SK-N-MC (cell line): ENCODE data around the gene ADISSP.

Experiments
- DNase-seq: peaks from one replicate; pipeline ENCODE4 v3.0.0-alpha.2; 2011; ENCODE audit warnings: low read depth, low spot score
- H3K27ac ChIP-seq: fragments of 200-600 bp; sonication (generic); 2 replicates; pipeline ENCODE4 v1.5.1; 2016; ENCODE audit warnings: mixed run types
- H3K36me3 ChIP-seq: fragments of 200-600 bp; sonication (generic); 2 replicates; pipeline ENCODE4 v1.6.1; 2017; ENCODE audit warnings: antibody characterized with exemption, low read length, mixed read lengths; ENCODE audit not compliant: insufficient read depth
- H3K4me3 ChIP-seq: fragments of 200-600 bp; sonication (generic); 2 replicates; pipeline ENCODE4 v1.5.1; 2016
- H3K9ac ChIP-seq: fragments of 200-600 bp; sonication (generic); 2 replicates; pipeline ENCODE4 v1.8.0; 2017; ENCODE audit warnings: mixed run types, mixed read lengths; ENCODE audit not compliant: insufficient read length
- H3K9me3 ChIP-seq: fragments of 200-600 bp; sonication (generic); 2 replicates; pipeline ENCODE4 v1.6.1; 2017; ENCODE audit warnings: low read depth, mild to moderate bottlenecking, antibody characterized with exemption, low read length, moderate library complexity, mixed read lengths
- EZH2 ChIP-seq: fragments of 200-600 bp; sonication (generic); IDR thresholded peaks from one replicate; pipeline ENCODE4 v1.6.1; 2017; ENCODE audit warnings: antibody characterized with exemption
- FOXP2 ChIP-seq: optimal IDR thresholded peaks from 2 replicates; pipeline ENCODE3; 2011; ENCODE audit warnings: mild to moderate bottlenecking, moderate library complexity; ENCODE audit not compliant: insufficient read depth; ENCODE audit errors: extremely low read length, control extremely low read depth
- POLR2AphosphoS5 ChIP-seq: IDR thresholded peaks from 2 replicates; pipeline ENCODE4 v1.6.1; 2012; ENCODE audit warnings: mild to moderate bottlenecking, low read depth, low read length, borderline replicate concordance

The ADISSP gene

GRCh38 chr20:3811467-3812258 lies 44.1 kb upstream of the ADISSP start:
- H3K4me3 ChIP-seq, result peak overlapping the region; percentile 77
- TF ChIP-seq FOXP2, result no peak
- peak; percentile 85 for TF ChIP-seq POLR2AphosphoS5
- no peak for TF ChIP-seq EZH2
- no peaks in the 10 kb centered on the region for H3K9me3 ChIP-seq
- H3K27ac ChIP-seq, result peak overlapping the region; percentile 100
- no peaks in the 10 kb centered on the region for H3K36me3 ChIP-seq
- peak; percentile 94 for DNase-seq
- peak overlapping the region; percentile 77 for H3K9ac ChIP-seq

DNA sequence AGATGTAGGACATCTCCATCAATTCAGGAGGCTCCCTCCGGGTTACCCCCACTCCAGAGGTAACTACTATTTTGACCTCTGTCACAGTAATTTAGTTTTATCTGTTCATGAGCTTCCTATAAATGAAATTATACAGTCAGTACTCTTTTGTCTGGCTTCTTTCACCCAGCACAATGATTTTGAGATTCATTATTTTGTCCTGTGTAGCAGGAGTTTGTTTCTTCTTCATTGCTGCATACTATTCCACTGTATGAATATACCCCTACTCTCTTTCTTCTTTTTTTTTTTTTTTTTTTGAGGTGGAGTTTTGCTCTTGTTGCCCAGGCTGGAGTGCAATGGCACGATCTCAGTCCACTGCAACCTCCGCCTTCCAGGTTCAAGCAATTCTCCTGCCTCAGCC lies 41.0 kb upstream of the ADISSP start:
- Histone ChIP-seq H3K9ac (peak overlapping the region; percentile 71), H3K4me3 (peak overlapping the region; percentile 73), H3K9me3 (no peaks in the 10 kb centered on the region), H3K36me3 (peaks cover 29% of the 10 kb centered on the region), H3K27ac (peak overlapping the region; percentile 100)
- no peak for DNase-seq
- TF ChIP-seq POLR2AphosphoS5, result no peak
- no peak for TF ChIP-seq FOXP2
- TF ChIP-seq EZH2, result no peak

GRCh38 chr20:3804781-3805180 lies 37.2 kb upstream of the ADISSP start:
- H3K36me3 ChIP-seq, result peaks cover 67% of the 10 kb centered on the region

DNA sequence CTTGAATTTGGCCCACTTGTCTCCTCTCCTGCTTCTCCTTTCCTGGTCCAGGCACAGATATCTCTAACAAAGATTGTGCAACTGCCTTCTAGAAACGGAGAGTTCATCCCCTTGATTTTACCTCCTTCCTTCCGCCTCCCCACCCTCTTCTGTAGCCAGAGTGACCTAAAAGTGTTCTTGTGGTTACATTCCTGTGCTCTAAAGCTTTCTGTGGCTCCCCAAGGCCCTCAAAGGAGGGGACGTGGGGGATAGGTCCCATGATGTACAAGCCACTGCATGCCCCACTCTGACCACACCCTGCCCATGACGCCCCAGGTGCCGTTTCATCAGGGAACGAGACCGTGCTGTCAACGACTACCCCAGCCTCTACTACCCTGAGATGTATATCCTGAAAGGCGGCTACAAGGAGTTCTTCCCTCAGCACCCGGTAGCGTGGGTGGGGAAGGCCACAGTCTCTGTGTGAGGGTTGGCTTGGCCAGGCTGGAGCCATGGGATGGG lies 36.8 kb upstream of the ADISSP start:
- H3K36me3 ChIP-seq, result peaks cover 70% of the 10 kb centered on the region
- TF ChIP-seq EZH2 (no peak), FOXP2 (no peak), POLR2AphosphoS5 (no peak)
- peak overlapping the region; percentile 50 for H3K27ac ChIP-seq
- no peak for DNase-seq
- H3K9me3 ChIP-seq, result no peaks in the 10 kb centered on the region
- no peak overlapping the region for H3K4me3 ChIP-seq
- no peak overlapping the region for H3K9ac ChIP-seq

More at GRCh38 chr20:3804781-3805180, 37.2 kb upstream of the ADISSP start:
- TF ChIP-seq EZH2 (no peak), FOXP2 (no peak), POLR2AphosphoS5 (no peak)
- no peak for DNase-seq
- peak overlapping the region; percentile 100 for H3K27ac ChIP-seq
- H3K9me3 ChIP-seq, result no peaks in the 10 kb centered on the region
- H3K4me3 ChIP-seq, result no peak overlapping the region
- no peak overlapping the region for H3K9ac ChIP-seq

- DNase-seq, result no peak
- TF ChIP-seq EZH2 (no peak), FOXP2 (no peak), POLR2AphosphoS5 (no peak)
- peak overlapping the region; percentile 50 for H3K27ac ChIP-seq
- H3K9me3 ChIP-seq, result no peaks in the 10 kb centered on the region
- no peak overlapping the region for H3K4me3 ChIP-seq
- H3K36me3 ChIP-seq, result peaks cover 74% of the 10 kb centered on the region
- no peak overlapping the region for H3K9ac ChIP-seq
Observed at GRCh38 chr20:3803854-3804253, 36.3 kb upstream of the ADISSP start.

DNA sequence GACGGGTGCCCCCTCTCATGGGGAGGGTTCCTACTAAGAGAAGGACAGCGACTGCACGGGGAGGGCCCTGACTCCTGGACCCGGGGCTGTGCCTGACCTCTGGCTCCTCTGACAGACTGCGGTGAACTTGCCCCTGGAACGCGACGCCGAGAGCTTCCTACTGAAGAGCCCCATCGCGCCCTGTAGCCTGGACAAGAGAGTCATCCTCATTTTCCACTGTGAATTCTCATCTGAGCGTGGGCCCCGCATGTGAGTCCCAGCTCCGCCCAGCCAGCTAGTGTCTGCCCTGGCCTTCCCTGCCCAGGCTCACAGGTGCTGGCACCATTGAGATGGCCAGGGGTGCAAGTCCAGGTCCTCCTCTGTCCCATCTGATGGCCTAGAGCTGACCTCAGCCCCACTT lies 35.7 kb upstream of the ADISSP start:
- Histone ChIP-seq H3K9ac (no peak overlapping the region), H3K9me3 (no peaks in the 10 kb centered on the region), H3K4me3 (no peak overlapping the region), H3K36me3 (peaks cover 79% of the 10 kb centered on the region), H3K27ac (no peak overlapping the region)
- TF ChIP-seq POLR2AphosphoS5, result no peak
- no peak for TF ChIP-seq EZH2
- no peak for TF ChIP-seq FOXP2
- no peak for DNase-seq

DNA sequence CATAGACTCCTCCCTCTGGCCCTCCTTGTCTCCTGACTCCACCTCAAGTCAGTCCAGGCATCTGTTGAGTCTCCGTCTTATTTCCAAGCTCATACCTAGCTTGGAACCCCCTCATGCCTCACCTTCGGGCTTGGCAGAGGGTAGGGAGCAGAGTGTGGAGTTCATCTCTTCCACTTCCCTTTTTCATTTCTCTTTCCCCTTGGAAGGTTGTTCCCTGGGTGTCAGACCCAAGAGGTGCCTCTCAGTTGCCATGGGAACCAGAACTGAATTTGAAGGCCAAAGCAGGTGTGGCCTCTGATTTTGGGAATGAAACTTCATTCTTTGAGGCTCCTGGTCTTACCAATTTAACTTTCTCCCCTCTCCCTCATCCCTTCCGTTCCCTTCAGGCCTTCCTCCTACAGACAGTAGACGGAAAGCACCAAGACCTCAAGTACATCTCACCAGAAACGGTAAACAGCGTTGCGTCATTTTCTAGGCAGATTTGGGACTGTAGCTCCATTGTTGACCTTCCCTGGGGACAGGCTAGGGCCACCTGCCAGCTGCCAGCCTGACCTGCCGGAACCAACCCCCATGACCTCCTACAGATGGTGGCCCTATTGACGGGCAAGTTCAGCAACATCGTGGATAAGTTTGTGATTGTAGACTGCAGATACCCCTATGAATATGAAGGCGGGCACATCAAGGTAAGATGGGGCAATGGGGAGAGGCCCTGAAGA lies 35.1 kb upstream of the ADISSP start:
- TF ChIP-seq POLR2AphosphoS5, result no peak
- Histone ChIP-seq H3K36me3 (peaks cover 83% of the 10 kb centered on the region), H3K9me3 (no peaks in the 10 kb centered on the region), H3K4me3 (no peak overlapping the region), H3K9ac (no peak overlapping the region), H3K27ac (no peak overlapping the region)
- no peak for DNase-seq

- peaks cover 85% of the 10 kb centered on the region for H3K36me3 ChIP-seq
- no peak for TF ChIP-seq EZH2
- H3K9ac ChIP-seq, result no peak overlapping the region
- no peak overlapping the region for H3K27ac ChIP-seq
- DNase-seq, result no peak
- H3K4me3 ChIP-seq, result no peak overlapping the region
- no peaks in the 10 kb centered on the region for H3K9me3 ChIP-seq
Observed at GRCh38 chr20:3801846-3802245, 34.3 kb upstream of the ADISSP start.

DNA sequence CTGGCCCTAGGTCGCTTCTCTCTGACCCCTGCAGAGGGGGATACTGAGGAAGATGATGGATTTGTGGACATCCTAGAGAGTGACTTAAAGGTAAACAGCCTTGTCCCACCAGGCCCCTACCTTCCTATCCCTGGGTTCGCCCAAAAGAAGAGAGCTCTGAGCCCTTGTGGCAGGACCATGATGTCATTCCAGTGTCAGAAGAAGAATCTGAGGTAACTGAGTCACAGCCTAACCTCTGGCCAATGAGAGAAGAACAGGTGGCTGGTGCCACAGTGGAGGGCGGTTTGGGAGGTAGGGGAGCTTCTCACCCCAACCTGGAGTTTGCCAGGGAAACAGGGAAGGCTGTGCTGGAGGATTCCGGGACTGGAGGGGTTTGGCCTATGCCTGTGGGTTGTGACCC lies 33.7 kb upstream of the ADISSP start:
- Histone ChIP-seq H3K9me3 (no peaks in the 10 kb centered on the region), H3K27ac (no peak overlapping the region), H3K4me3 (no peak overlapping the region), H3K9ac (no peak overlapping the region), H3K36me3 (peaks cover 83% of the 10 kb centered on the region)
- DNase-seq, result no peak
- no peak for TF ChIP-seq EZH2
- TF ChIP-seq FOXP2, result no peak
- TF ChIP-seq POLR2AphosphoS5, result no peak
